DOHH2 (cell line): ENCODE data around the gene EVX1.

Experiments
- H3F3A ChIP-seq: fragments of 200-600 bp; sonication (generic), shearing (Covaris generic); 2 replicates; pipeline ENCODE4 v1.6.0; 2016; ENCODE audit warnings: antibody characterized with exemption, mild to moderate bottlenecking; ENCODE audit not compliant: control insufficient read depth, insufficient read depth
- H3K27ac ChIP-seq: fragments of 200-600 bp; sonication (generic); 2 replicates; pipeline ENCODE4 v1.5.1; 2014; ENCODE audit warnings: low read depth, mild to moderate bottlenecking, low read length, moderate library complexity
- H3K27me3 ChIP-seq: fragments of 200-600 bp; sonication (generic); 2 replicates; pipeline ENCODE4 v1.6.1; 2014; ENCODE audit warnings: mild to moderate bottlenecking, low read length, mixed read lengths; ENCODE audit not compliant: control insufficient read depth
- H3K36me3 ChIP-seq: fragments of 200-600 bp; sonication (generic); 2 replicates; pipeline ENCODE4 v1.6.1; 2014; ENCODE audit warnings: mild to moderate bottlenecking, low read length, moderate library complexity, mixed read lengths; ENCODE audit not compliant: control insufficient read depth
- H3K4me1 ChIP-seq: fragments of 200-600 bp; sonication (generic); 2 replicates; pipeline ENCODE4 v1.6.1; 2014; ENCODE audit warnings: mild to moderate bottlenecking, low read length, mixed read lengths; ENCODE audit not compliant: control insufficient read depth
- H3K4me2 ChIP-seq: fragments of 200-600 bp; sonication (generic); 2 replicates; pipeline ENCODE4 v1.6.0; 2014; ENCODE audit warnings: mild to moderate bottlenecking, low read length, moderate library complexity
- H3K4me3 ChIP-seq: fragments of 200-600 bp; sonication (generic); 2 replicates; pipeline ENCODE4 v1.5.1; 2014; ENCODE audit warnings: mild to moderate bottlenecking, low read length, mixed read lengths
- H3K79me2 ChIP-seq: fragments of 200-600 bp; sonication (generic); 2 replicates; pipeline ENCODE4 v1.6.1; 2014; ENCODE audit warnings: mild to moderate bottlenecking, low read length, mixed read lengths; ENCODE audit not compliant: control insufficient read depth
- H3K9me2 ChIP-seq: fragments of 200-600 bp; sonication (generic); replicated peaks from 2 replicates; pipeline ENCODE4 v1.6.1; 2014; ENCODE audit warnings: mild to moderate bottlenecking, low read length, mixed read lengths; ENCODE audit not compliant: control insufficient read depth
- H3K9me3 ChIP-seq: fragments of 200-600 bp; sonication (generic); 2 replicates; pipeline ENCODE4 v1.6.1; 2014; ENCODE audit warnings: antibody characterized with exemption, low read length, mixed read lengths; ENCODE audit not compliant: control insufficient read depth, insufficient read depth
- H4K20me1 ChIP-seq: fragments of 200-600 bp; sonication (generic); 2 replicates; pipeline ENCODE4 v1.6.0; 2014; ENCODE audit warnings: low read depth, mild to moderate bottlenecking, antibody characterized with exemption, low read length, moderate library complexity; ENCODE audit not compliant: control insufficient read depth, insufficient read depth
- CTCF ChIP-seq: fragments of 200-600 bp; sonication (generic); IDR thresholded peaks from one replicate; pipeline ENCODE4 v1.5.1; 2014; ENCODE audit warnings: antibody characterized with exemption, mild to moderate bottlenecking, low read depth, low read length; ENCODE audit not compliant: poor library complexity, severe bottlenecking
- EZH2phosphoT487 ChIP-seq: fragments of 200-600 bp; sonication (generic); IDR thresholded peaks from 2 replicates; pipeline ENCODE4 v1.6.1; 2017; ENCODE audit warnings: borderline replicate concordance, mild to moderate bottlenecking, antibody characterized with exemption, low read length, moderate library complexity, mixed read lengths

The EVX1 gene

GRCh38 chr7:27271384-27271783 is 28.8 kb downstream of the EVX1 start:
- no peak overlapping the region for H3K4me2 ChIP-seq
- no peaks in the 10 kb centered on the region for H3K4me1 ChIP-seq
- no peaks in the 10 kb centered on the region for H4K20me1 ChIP-seq
- H3K27ac ChIP-seq = no peak overlapping the region
- TF ChIP-seq CTCF (no peak), EZH2phosphoT487 (no peak)
- no peak overlapping the region for H3K4me3 ChIP-seq
- peaks cover 17% of the 10 kb centered on the region; the same call in 1 of the 2 replicates for H3K9me3 ChIP-seq
- H3F3A ChIP-seq = no peaks in the 10 kb centered on the region
- H3K27me3 ChIP-seq = no peaks in the 10 kb centered on the region
- H3K79me2 ChIP-seq = no peaks in the 10 kb centered on the region
- no peaks in the 10 kb centered on the region for H3K9me2 ChIP-seq
- no peaks in the 10 kb centered on the region for H3K36me3 ChIP-seq

GRCh38 chr7:27277628-27278027 is 35.0 kb downstream of the EVX1 start:
- peaks cover 13% of the 10 kb centered on the region; the same call in 1 of the 2 replicates for H3K9me3 ChIP-seq
- H3K27ac ChIP-seq = no peak overlapping the region
- H3K4me2 ChIP-seq = no peak overlapping the region
- no peaks in the 10 kb centered on the region for H3K9me2 ChIP-seq
- H3F3A ChIP-seq = no peaks in the 10 kb centered on the region
- no peaks in the 10 kb centered on the region for H3K79me2 ChIP-seq
- TF ChIP-seq CTCF = no peak
- TF ChIP-seq EZH2phosphoT487 = no peak
- H4K20me1 ChIP-seq = no peaks in the 10 kb centered on the region
- H3K36me3 ChIP-seq = no peaks in the 10 kb centered on the region
- no peak overlapping the region for H3K4me3 ChIP-seq
- H3K4me1 ChIP-seq = no peaks in the 10 kb centered on the region
- H3K27me3 ChIP-seq = no peaks in the 10 kb centered on the region

GRCh38 chr7:27283558-27283957 is 41.0 kb downstream of the EVX1 start:
- H4K20me1 ChIP-seq = no peaks in the 10 kb centered on the region
- no peaks in the 10 kb centered on the region for H3F3A ChIP-seq
- H3K27me3 ChIP-seq = peaks cover 8% of the 10 kb centered on the region
- H3K4me1 ChIP-seq = no peaks in the 10 kb centered on the region
- TF ChIP-seq EZH2phosphoT487 = no peak
- TF ChIP-seq CTCF = no peak
- H3K9me2 ChIP-seq = no peaks in the 10 kb centered on the region
- H3K27ac ChIP-seq = no peak overlapping the region
- no peak overlapping the region for H3K4me3 ChIP-seq
- H3K36me3 ChIP-seq = no peaks in the 10 kb centered on the region
- H3K9me3 ChIP-seq = no peaks in the 10 kb centered on the region
- H3K4me2 ChIP-seq = no peak overlapping the region
- H3K79me2 ChIP-seq = no peaks in the 10 kb centered on the region

GRCh38 chr7:27295236-27295635 is 52.6 kb downstream of the EVX1 start:
- H3K9me3 ChIP-seq = no peaks in the 10 kb centered on the region
- H3F3A ChIP-seq = no peaks in the 10 kb centered on the region
- no peak overlapping the region for H3K27ac ChIP-seq
- H3K36me3 ChIP-seq = no peaks in the 10 kb centered on the region
- no peaks in the 10 kb centered on the region for H4K20me1 ChIP-seq
- H3K27me3 ChIP-seq = no peaks in the 10 kb centered on the region
- no peak overlapping the region for H3K4me3 ChIP-seq
- TF ChIP-seq EZH2phosphoT487 (no peak), CTCF (no peak)
- H3K79me2 ChIP-seq = no peaks in the 10 kb centered on the region
- H3K4me1 ChIP-seq = no peaks in the 10 kb centered on the region
- H3K4me2 ChIP-seq = no peak overlapping the region
- H3K9me2 ChIP-seq = no peaks in the 10 kb centered on the region
